ENCODE results near the gene SERINC2. TPM values are rescaled to one million over a fixed set of nuclear protein-coding genes. Genes with fewer than 3 reads are reported as not detected.
"Not testable (repeated sequence)": the region's sequence is repeated elsewhere in the genome, so short reads cannot be mapped to it uniquely, and the experiment has no call there.

Gene SERINC2
- total RNA-seq, 6 experiments from 2014 or later: 184 to 276 (median 207) TPM

- Mint-ChIP-seq H3K27ac (no peak overlapping the region), H3K27me3 (ENCODE audit: insufficient read depth) (no peaks in the 10 kb centered on the region; the same call in none of the 2 replicates), H3K4me1 (ENCODE audit: low read depth) (peaks cover 32% of the 10 kb centered on the region), H3K4me3 (no peak overlapping the region), H3K9me3 (no peaks in the 10 kb centered on the region), H3K36me3 (ENCODE audit: low read depth) (no peaks in the 10 kb centered on the region)
- no peak for TF ChIP-seq CTCF (IDR thresholded peaks at IDR 0.05)
- no peak for DNase-seq
Observed at GRCh38 chr1:31380181-31380580, 32.8 kb upstream of the SERINC2 start.

- H3K27ac Mint-ChIP-seq: no peak overlapping the region
- H3K27me3 Mint-ChIP-seq (ENCODE audit: insufficient read depth): peaks cover 2% of the 10 kb centered on the region
- H3K9me3 Mint-ChIP-seq: no peaks in the 10 kb centered on the region
- H3K36me3 Mint-ChIP-seq (ENCODE audit: low read depth): no peaks in the 10 kb centered on the region
- peak; percentile 9 for DNase-seq
- TF ChIP-seq CTCF (IDR thresholded peaks at IDR 0.05): no peak
- peaks cover 27% of the 10 kb centered on the region for H3K4me1 Mint-ChIP-seq (ENCODE audit: low read depth)
- no peak overlapping the region for H3K4me3 Mint-ChIP-seq
Observed at GRCh38 chr1:31381394-31382294, 31.4 kb upstream of the SERINC2 start.

- TF ChIP-seq CTCF (IDR thresholded peaks at IDR 0.05): no peak
- H3K36me3 Mint-ChIP-seq (ENCODE audit: low read depth): no peaks in the 10 kb centered on the region
- H3K27me3 Mint-ChIP-seq (ENCODE audit: insufficient read depth): peaks cover 7% of the 10 kb centered on the region
- no peak for DNase-seq
- no peak overlapping the region for H3K4me3 Mint-ChIP-seq
- H3K27ac Mint-ChIP-seq: no peak overlapping the region
- no peaks in the 10 kb centered on the region for H3K9me3 Mint-ChIP-seq
- H3K4me1 Mint-ChIP-seq (ENCODE audit: low read depth): peaks cover 21% of the 10 kb centered on the region
Observed at GRCh38 chr1:31382379-31382989, 30.5 kb upstream of the SERINC2 start.

- Mint-ChIP-seq H3K27me3 (ENCODE audit: insufficient read depth) (peaks cover 7% of the 10 kb centered on the region), H3K4me1 (ENCODE audit: low read depth) (peaks cover 23% of the 10 kb centered on the region), H3K36me3 (ENCODE audit: low read depth) (no peaks in the 10 kb centered on the region), H3K27ac (no peak overlapping the region), H3K9me3 (no peaks in the 10 kb centered on the region), H3K4me3 (no peak overlapping the region)
- DNase-seq: no peak
- no peak for TF ChIP-seq CTCF (IDR thresholded peaks at IDR 0.05)
Observed at GRCh38 chr1:31383967-31384366, 29.0 kb upstream of the SERINC2 start.

- not testable (repeated sequence) for H3K27me3 Mint-ChIP-seq (ENCODE audit: insufficient read depth); H3K4me3 Mint-ChIP-seq; H3K27ac Mint-ChIP-seq; DNase-seq; H3K36me3 Mint-ChIP-seq (ENCODE audit: low read depth); H3K9me3 Mint-ChIP-seq
- peaks cover 17% of the 10 kb centered on the region for H3K4me1 Mint-ChIP-seq (ENCODE audit: low read depth)
Observed at GRCh38 chr1:31386576-31387243, 26.3 kb upstream of the SERINC2 start.
